GM13977 (cell line): Measurements from ENCODE around the gene GALNT14.

Experiments
- DNase-seq: peaks from one replicate; pipeline ENCODE4 v3.0.0; 2012; ENCODE audit warnings: low spot score
- CTCF ChIP-seq: IDR thresholded peaks from 2 replicates; pipeline ENCODE4 v1.5.1; 2012; ENCODE audit warnings: mild to moderate bottlenecking, control low read depth; ENCODE audit not compliant: insufficient read depth; ENCODE audit errors: extremely low read depth, missing control alignments
- in situ Hi-C: fragments of 300-500 bp; cut with MboI; formaldehyde crosslinking; loops from one replicate; pipeline ENCODE4 v1.12.0; 2022; ENCODE audit warnings: low sequenced_read_pairs, low pct_unique_long_range_greater_than_20kb, mixed read lengths, inconsistent platforms; ENCODE audit not compliant: unreplicated experiment

Gene GALNT14

GRCh38 chr2:30948857-30949256 lies 189.4 kb downstream of the GALNT14 start:
- no peak for TF ChIP-seq CTCF
- no peak for DNase-seq
- in situ Hi-C loops = no loop called here

GRCh38 chr2:30948130-30948529 lies 190.1 kb downstream of the GALNT14 start:
- TF ChIP-seq CTCF = no peak
- in situ Hi-C loops = no loop called here
- no peak for DNase-seq

GRCh38 chr2:30947686-30948085 lies 190.6 kb downstream of the GALNT14 start:
- TF ChIP-seq CTCF = no peak
- DNase-seq = no peak
- in situ Hi-C loops = no loop called here

- in situ Hi-C loops = no loop called here
- DNase-seq = no peak
- TF ChIP-seq CTCF = no peak
These were observed 195.8 kb downstream of the GALNT14 start for GRCh38 chr2:30942419-30942818.

- TF ChIP-seq CTCF = no peak
These were observed 197.4 kb downstream of the GALNT14 start for GRCh38 chr2:30940839-30941238.

GRCh38 chr2:30939364-30939763 lies 198.9 kb downstream of the GALNT14 start:
- no peak for DNase-seq
- TF ChIP-seq CTCF = no peak
- in situ Hi-C loops = no loop called here

More at GRCh38 chr2:30940839-30941238, 197.4 kb downstream of the GALNT14 start:
- DNase-seq = no peak
- in situ Hi-C loops = no loop called here

GRCh38 chr2:30938196-30938595 lies 200.0 kb downstream of the GALNT14 start:
- TF ChIP-seq CTCF = no peak
- no peak for DNase-seq
- in situ Hi-C loops = no loop called here
